GM19240 (cell line): ENCODE results near the gene NFYB.
"Not testable (repeated sequence)": the region's sequence is repeated elsewhere in the genome, so short reads cannot be mapped to it uniquely, and the experiment has no call there.

Experiments
- DNase-seq: peaks from one replicate; pipeline ENCODE4 v3.0.0; 2011; ENCODE audit warnings: low spot score; ENCODE audit not compliant: insufficient read length

Gene NFYB

GRCh38 chr12:104137902-104138796 lies at the start of gene NFYB:
TSS of gene NFYB (minus strand) at chr12:104138210. CDS start at chr12:104135453, 2,757 bp downstream.
- peak; percentile 99 for DNase-seq

GRCh38 chr12:104187446-104188155 lies 49.6 kb upstream of the NFYB start:
- no peak for DNase-seq

GRCh38 chr12:104183443-104183842 lies 45.4 kb upstream of the NFYB start:
- DNase-seq: no peak

- DNase-seq: no peak
Measured at GRCh38 chr12:104182621-104183378, 44.8 kb upstream of the NFYB start.

- no peak for DNase-seq
Measured at GRCh38 chr12:104182144-104182543, 44.1 kb upstream of the NFYB start.

GRCh38 chr12:104181313-104181712 lies 43.3 kb upstream of the NFYB start:
- DNase-seq: no peak

GRCh38 chr12:104180374-104180773 lies 42.4 kb upstream of the NFYB start:
- no peak for DNase-seq

GRCh38 chr12:104177663-104178501 lies 39.9 kb upstream of the NFYB start:
- DNase-seq: no peak

GRCh38 chr12:104177336-104177662 lies 39.3 kb upstream of the NFYB start:
- no peak for DNase-seq

- no peak for DNase-seq
Measured at GRCh38 chr12:104175726-104176247, 37.8 kb upstream of the NFYB start.

- not testable (repeated sequence) for DNase-seq
Measured at GRCh38 chr12:104173804-104174203, 35.8 kb upstream of the NFYB start.

- DNase-seq: no peak
Measured at GRCh38 chr12:104172570-104172947, 34.5 kb upstream of the NFYB start.

GRCh38 chr12:104171785-104172569 lies 34.0 kb upstream of the NFYB start:
- DNase-seq: no peak

GRCh38 chr12:104168596-104168995 lies 30.6 kb upstream of the NFYB start:
- DNase-seq: no peak

GRCh38 chr12:104167519-104168458 lies 29.8 kb upstream of the NFYB start:
- no peak for DNase-seq

- no peak for DNase-seq
Measured at GRCh38 chr12:104166465-104166864, 28.5 kb upstream of the NFYB start.

GRCh38 chr12:104165801-104166200 lies 27.8 kb upstream of the NFYB start:
- DNase-seq: no peak

GRCh38 chr12:104164634-104165033 lies 26.6 kb upstream of the NFYB start:
- no peak for DNase-seq

GRCh38 chr12:104163631-104164030 lies 25.6 kb upstream of the NFYB start:
- no peak for DNase-seq
